UCSD-AML1 (cell line): Measurements from ENCODE around the gene IL11RA.

Source experiments
- DNase-seq: peaks from one replicate; lab custom pipeline; 2025; ENCODE audit not compliant: unreplicated experiment; lab: John Stamatoyannopoulos, UW

IL11RA gene

GRCh38 chr9:34651876-34652601 is at the start of gene IL11RA:
TSS of gene IL11RA (plus strand) at chr9:34652185. CDS start at chr9:34655218, 3,033 bp downstream.
- DNase-seq: no peak

- peak; percentile 73 for DNase-seq
These were observed 48.3 kb upstream of the IL11RA start for GRCh38 chr9:34603610-34604231.

- no peak for DNase-seq
These were observed 45.8 kb upstream of the IL11RA start for GRCh38 chr9:34606190-34606589.

GRCh38 chr9:34606905-34607304 is 45.1 kb upstream of the IL11RA start:
- no peak for DNase-seq

GRCh38 chr9:34607331-34607730 is 44.7 kb upstream of the IL11RA start:
- DNase-seq: no peak

- no peak for DNase-seq
These were observed 41.4 kb upstream of the IL11RA start for GRCh38 chr9:34610434-34611206.

GRCh38 chr9:34611251-34611810 is 40.7 kb upstream of the IL11RA start:
- no peak for DNase-seq

GRCh38 chr9:34611811-34612787 is 39.9 kb upstream of the IL11RA start, which contains the start of gene RPP25L:
TSS of gene RPP25L (minus strand) at chr9:34612097. CDS start at chr9:34611296, 801 bp downstream.
- DNase-seq: peak; percentile 92

- peak; percentile 75 for DNase-seq
These were observed 39.1 kb upstream of the IL11RA start for GRCh38 chr9:34612788-34613390.

- no peak for DNase-seq
These were observed 36.9 kb upstream of the IL11RA start for GRCh38 chr9:34615132-34615531.

- peak; percentile 88 for DNase-seq
These were observed 31.7 kb upstream of the IL11RA start, which contains the start of gene DCTN3 for GRCh38 chr9:34620061-34620994. TSS of gene DCTN3 (minus strand) at chr9:34620495. CDS start at chr9:34620464, 31 bp downstream.

GRCh38 chr9:34623374-34624235 is 28.4 kb upstream of the IL11RA start:
- no peak for DNase-seq

- DNase-seq: no peak
These were observed 27.4 kb upstream of the IL11RA start for GRCh38 chr9:34624475-34625185.

- no peak for DNase-seq
These were observed 26.8 kb upstream of the IL11RA start for GRCh38 chr9:34625186-34625486.

GRCh38 chr9:34627716-34628655 is 24.0 kb upstream of the IL11RA start:
- DNase-seq: no peak
